Smooth muscle cell of the brain vasculature (primary cell): Measurements from ENCODE around the gene MED12L.

Experiments used
- DNase-seq: peaks from one replicate; pipeline ENCODE4 v3.0.0-alpha.2; 2012; ENCODE audit warnings: low read depth, low spot score

MED12L gene

GRCh38 chr3:151289445-151289844 lies 204.0 kb downstream of the MED12L start:
- DNase-seq, result no peak

- no peak for DNase-seq
These were observed 205.2 kb downstream of the MED12L start for GRCh38 chr3:151290673-151291072.

GRCh38 chr3:151293127-151293526 lies 207.7 kb downstream of the MED12L start:
- DNase-seq, result no peak

- no peak for DNase-seq
These were observed 210.8 kb downstream of the MED12L start for GRCh38 chr3:151296226-151296625.

- DNase-seq, result no peak
These were observed 212.0 kb downstream of the MED12L start for GRCh38 chr3:151297429-151297828.

- no peak for DNase-seq
These were observed 213.5 kb downstream of the MED12L start for GRCh38 chr3:151299006-151299405.

- DNase-seq, result no peak
These were observed 215.1 kb downstream of the MED12L start for GRCh38 chr3:151300539-151300938.

- DNase-seq, result no peak
These were observed 216.3 kb downstream of the MED12L start for GRCh38 chr3:151301787-151302186.

- DNase-seq, result no peak
These were observed 218.3 kb downstream of the MED12L start for GRCh38 chr3:151303751-151304150.

GRCh38 chr3:151305060-151305774 lies 219.8 kb downstream of the MED12L start:
- peak; percentile 86 for DNase-seq

GRCh38 chr3:151305775-151306151 lies 220.3 kb downstream of the MED12L start:
- DNase-seq, result no peak

GRCh38 chr3:151306168-151306810 lies 220.8 kb downstream of the MED12L start:
- no peak for DNase-seq

GRCh38 chr3:151307131-151307530 lies 221.7 kb downstream of the MED12L start:
- no peak for DNase-seq

- no peak for DNase-seq
These were observed 222.4 kb downstream of the MED12L start for GRCh38 chr3:151307583-151308488.

GRCh38 chr3:151309566-151309965 lies 224.1 kb downstream of the MED12L start:
- DNase-seq, result no peak

GRCh38 chr3:151312972-151313371 lies 227.5 kb downstream of the MED12L start:
- no peak for DNase-seq

- no peak for DNase-seq
These were observed 228.7 kb downstream of the MED12L start for GRCh38 chr3:151314137-151314536.

GRCh38 chr3:151314593-151314992 lies 229.1 kb downstream of the MED12L start:
- no peak for DNase-seq

GRCh38 chr3:151315136-151315535 lies 229.7 kb downstream of the MED12L start:
- DNase-seq, result no peak

GRCh38 chr3:151315846-151316245 lies 230.4 kb downstream of the MED12L start:
- DNase-seq, result no peak

- DNase-seq, result no peak
These were observed 231.0 kb downstream of the MED12L start, which contains the start of gene GPR87 for GRCh38 chr3:151316267-151316991. Gene GPR87, minus strand, starts transcription at chr3:151316820. Its CDS starts 16,720 bp downstream, at chr3:151300100.

- DNase-seq, result no peak
These were observed 232.8 kb downstream of the MED12L start for GRCh38 chr3:151318313-151318712.
